Pancreas (tissue), 10 donors: ENCODE measurements around the gene DNAH1. TPM values are rescaled to one million over a fixed set of nuclear protein-coding genes. Genes with fewer than 3 reads are reported as not detected.

Experiments
- ATAC-seq, 4 donors: fragments of 200-7000 bp; cut with Tn5 transposase; one replicate each; pipeline versions ENCODE4 v1.8.0 to v1.9.1; 2020; ENCODE audit warnings: mild to moderate bottlenecking in 4 of 4, moderate library complexity in 4 of 4
- DNase-seq, 6 donors: peaks; one replicate each; pipeline ENCODE4 v3.0.0-alpha.2; 2020
- FAIRE-seq: peaks from 2 replicates; lab custom pipeline; 2012; peaks lifted over from hg19 to GRCh38; lab: Jason Lieb, UNC
- H3K27ac ChIP-seq, 4 donors: fragments of 200-600 bp; sonication (generic); 1 replicate in 3 of 4; 2 replicates in 1 of 4; pipeline versions ENCODE4 v1.5.0 to v1.8.0; 2020
- H3K27me3 ChIP-seq, 4 donors: fragments of 200-600 bp; one replicate each; pipeline ENCODE4 v1.8.0; 2021
- H3K36me3 ChIP-seq, 3 donors: fragments of 200-600 bp; sonication (generic) in 1 of 3; one replicate each; pipeline versions ENCODE4 v1.5.0 to v1.8.0; 2020 to 2021
- H3K4me1 ChIP-seq, 3 donors: fragments of 200-600 bp; one replicate each; pipeline ENCODE4 v1.8.0; 2021
- H3K4me3 ChIP-seq, 4 donors: fragments of 200-600 bp; sonication (generic) in 2 of 4; one replicate each; pipeline versions ENCODE4 v1.5.0 to v1.8.0; 2020 to 2021
- H3K9me3 ChIP-seq, 4 donors: fragments of 200-600 bp; one replicate each; pipeline ENCODE4 v1.8.0; 2021
- WGBS, 2 donors: extraction: QIAGEN DNeasy Blood & Tissue Kit; methylation state at CpG; one replicate each; pipeline ENCODE4 v1.1.7; 2013; 5-methylcytosine and 5-hydroxymethylcytosine counted together
- intact Hi-C, 3 donors: fragments of 100-400 bp; cut with DNase I; formaldehyde crosslinking; loops; one replicate each; pipeline versions ENCODE4 v1.11.1 to v1.14.2; 2022
- polyA plus RNA-seq, 2 donors: library from polyadenylated mRNA; stranded (reverse); fragments of 200-250 nt; gene quantifications; one replicate each; pipeline ENCODE4 v1.2.3, GENCODE V29; 2013
- total RNA-seq, 6 donors: library from RNA; stranded (reverse); fragmentation: NEBNext Ultra II Directional in 4 of 6; extraction: Animal tissue kit (Norgen Biotek cat#: 25700) in 4 of 6; gene quantifications; one replicate each; pipeline versions ENCODE4 v1.2.1 to v1.2.4, GENCODE V29; 2021 to 2023
- TF ChIP-seq, protein P1 (sequence below), 4 donors: fragments of 200-600 bp; sonication (generic) in 3 of 4; IDR thresholded peaks; one replicate each; pipeline versions ENCODE4 v1.5.0 to v1.8.0; 2021; ENCODE audit warnings: antibody characterized with exemption in 4 of 4
- donor health status: healthy with polysubstance abuse.
- donor health status: DM: no; HTN: no; CAD: no; lungs with moderate emphysema.
- donor health status: DM: no; HTN: no; CAD: no.
- donor health status: control.
- donor health status: control.
- donor health status: Bipolar disorder and iron deficiency.
- donor health status: DM: yes; HTN: yes; CAD: no.
- donor health status: DM: no; HTN: no; CAD: no.
- donor health status: DM: no; HTN: no; CAD: no.
- donor health status: DM: yes; HTN: yes; CAD: no.

Gene DNAH1
- total and polyA plus RNA-seq, 8 donors, result 2.9 to 11.4 (median 4.6) TPM

GRCh38 chr3:52400275-52400793, 84.2 kb downstream of the DNAH1 start:
- ATAC-seq (peak; percentile 29 to 50 (median 35)), DNase-seq (peak in 2 of 6 donors; percentile 29 to 48), FAIRE-seq (no peak)
- Histone ChIP-seq H3K4me3 (no peak overlapping the region), H3K4me1 (no peaks in the 10 kb centered on the region), H3K9me3 (no peaks in the 10 kb centered on the region), H3K36me3 (peaks cover 0 to 37% (median 16%) of the 10 kb centered on the region in 3 donors), H3K27ac (no peak overlapping the region), H3K27me3 (no peaks in the 10 kb centered on the region)
- WGBS, 2 donors, result 55 to 69% methylated on average over 9 to 10 of the region's 10 CpGs
- intact Hi-C loops, result no loop called here
- TF ChIP-seq, protein P1, sequence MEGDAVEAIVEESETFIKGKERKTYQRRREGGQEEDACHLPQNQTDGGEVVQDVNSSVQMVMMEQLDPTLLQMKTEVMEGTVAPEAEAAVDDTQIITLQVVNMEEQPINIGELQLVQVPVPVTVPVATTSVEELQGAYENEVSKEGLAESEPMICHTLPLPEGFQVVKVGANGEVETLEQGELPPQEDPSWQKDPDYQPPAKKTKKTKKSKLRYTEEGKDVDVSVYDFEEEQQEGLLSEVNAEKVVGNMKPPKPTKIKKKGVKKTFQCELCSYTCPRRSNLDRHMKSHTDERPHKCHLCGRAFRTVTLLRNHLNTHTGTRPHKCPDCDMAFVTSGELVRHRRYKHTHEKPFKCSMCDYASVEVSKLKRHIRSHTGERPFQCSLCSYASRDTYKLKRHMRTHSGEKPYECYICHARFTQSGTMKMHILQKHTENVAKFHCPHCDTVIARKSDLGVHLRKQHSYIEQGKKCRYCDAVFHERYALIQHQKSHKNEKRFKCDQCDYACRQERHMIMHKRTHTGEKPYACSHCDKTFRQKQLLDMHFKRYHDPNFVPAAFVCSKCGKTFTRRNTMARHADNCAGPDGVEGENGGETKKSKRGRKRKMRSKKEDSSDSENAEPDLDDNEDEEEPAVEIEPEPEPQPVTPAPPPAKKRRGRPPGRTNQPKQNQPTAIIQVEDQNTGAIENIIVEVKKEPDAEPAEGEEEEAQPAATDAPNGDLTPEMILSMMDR (IDR thresholded peaks at IDR 0.05), result no peak

- no peak overlapping the region for H3K4me3 ChIP-seq
- ATAC-seq, result no peak
- WGBS, 2 donors, result 80 to 95% methylated on average over 1 of the region's 1 CpG
- no peaks in the 10 kb centered on the region for H3K4me1 ChIP-seq
- TF ChIP-seq, protein P1 (IDR thresholded peaks at IDR 0.05), result no peak
- DNase-seq, result peak in 2 of 6 donors; percentile 13 to 28
- no peak for FAIRE-seq
- H3K27me3 ChIP-seq, result no peaks in the 10 kb centered on the region
- no peaks in the 10 kb centered on the region for H3K9me3 ChIP-seq
- intact Hi-C loops, result no loop called here
- peaks cover 0 to 42% (median 16%) of the 10 kb centered on the region in 3 donors for H3K36me3 ChIP-seq
- no peak overlapping the region for H3K27ac ChIP-seq
Observed at GRCh38 chr3:52401021-52401420, 84.9 kb downstream of the DNAH1 start.

DNA sequence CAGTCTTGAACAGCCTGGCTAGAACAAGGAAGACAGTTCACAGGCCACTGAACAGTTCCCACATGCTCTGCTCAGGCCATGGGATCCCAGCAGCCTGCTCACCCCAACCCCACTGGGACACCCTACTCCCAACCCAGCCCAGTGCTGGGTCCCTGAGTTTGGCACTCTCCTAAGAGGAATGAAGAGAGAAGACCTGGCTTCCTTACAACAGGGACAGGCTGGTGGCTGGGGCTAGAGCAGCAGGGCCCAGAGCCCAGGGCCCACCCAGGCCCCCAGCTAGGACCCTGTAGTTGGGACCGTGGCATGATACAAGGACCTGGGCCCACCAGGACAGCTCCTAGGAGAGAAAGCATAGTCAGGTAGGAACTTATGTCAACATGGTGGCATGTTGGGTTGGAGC, 85.4 kb downstream of the DNAH1 start:
- DNase-seq, result peak in 1 of 6 donors; percentile 35
- intact Hi-C loops, result no loop called here
- WGBS, 2 donors, result 97 to 100% methylated on average over 1 of the region's 1 CpG
- Histone ChIP-seq H3K27me3 (no peaks in the 10 kb centered on the region), H3K4me3 (no peak overlapping the region), H3K36me3 (peaks cover 0 to 47% (median 16%) of the 10 kb centered on the region in 3 donors), H3K4me1 (no peaks in the 10 kb centered on the region), H3K27ac (no peak overlapping the region), H3K9me3 (no peaks in the 10 kb centered on the region)
- no peak for FAIRE-seq
- TF ChIP-seq, protein P1 (IDR thresholded peaks at IDR 0.05), result no peak
- no peak for ATAC-seq

- Histone ChIP-seq H3K9me3 (no peaks in the 10 kb centered on the region), H3K27ac (no peak overlapping the region), H3K36me3 (peaks cover 0 to 49% (median 16%) of the 10 kb centered on the region in 3 donors), H3K27me3 (no peaks in the 10 kb centered on the region), H3K4me3 (no peak overlapping the region), H3K4me1 (no peaks in the 10 kb centered on the region)
- TF ChIP-seq, protein P1 (IDR thresholded peaks at IDR 0.05), result no peak
- DNase-seq (peak in 3 of 6 donors; percentile 29 to 74 (median 52)), ATAC-seq (no peak), FAIRE-seq (no peak)
- 96 to 97% methylated on average over 16 of the region's 16 CpGs for WGBS, 2 donors
- intact Hi-C loops, result no loop called here
Observed at GRCh38 chr3:52402101-52402521, 86.0 kb downstream of the DNAH1 start.

GRCh38 chr3:52402706-52403270, 86.7 kb downstream of the DNAH1 start:
- intact Hi-C loops, result no loop called here
- Histone ChIP-seq H3K27ac (no peak overlapping the region), H3K27me3 (no peaks in the 10 kb centered on the region), H3K4me3 (no peak overlapping the region), H3K9me3 (no peaks in the 10 kb centered on the region), H3K36me3 (peaks cover 0 to 49% (median 16%) of the 10 kb centered on the region in 3 donors), H3K4me1 (peaks cover 0 to 4% (median 0%) of the 10 kb centered on the region in 3 donors)
- no peak for ATAC-seq
- WGBS, 2 donors, result 92 to 95% methylated on average over 11 of the region's 11 CpGs
- peak in 1 of 6 donors; percentile 45 for DNase-seq
- no peak for FAIRE-seq
- TF ChIP-seq, protein P1 (IDR thresholded peaks at IDR 0.05), result no peak
